Measurements from ENCODE around the gene ZNF490. TPM values are rescaled to one million over a fixed set of nuclear protein-coding genes. Genes with fewer than 3 reads are reported as not detected.
A peak's percentile ranks its signal among the peaks of the same experiment; 100 is the strongest.

The ZNF490 gene
- total and polyA plus RNA-seq, 2 of the 4 experiments (the other 2 are of a cell fraction): 1.7 to 9.0 TPM

DNA sequence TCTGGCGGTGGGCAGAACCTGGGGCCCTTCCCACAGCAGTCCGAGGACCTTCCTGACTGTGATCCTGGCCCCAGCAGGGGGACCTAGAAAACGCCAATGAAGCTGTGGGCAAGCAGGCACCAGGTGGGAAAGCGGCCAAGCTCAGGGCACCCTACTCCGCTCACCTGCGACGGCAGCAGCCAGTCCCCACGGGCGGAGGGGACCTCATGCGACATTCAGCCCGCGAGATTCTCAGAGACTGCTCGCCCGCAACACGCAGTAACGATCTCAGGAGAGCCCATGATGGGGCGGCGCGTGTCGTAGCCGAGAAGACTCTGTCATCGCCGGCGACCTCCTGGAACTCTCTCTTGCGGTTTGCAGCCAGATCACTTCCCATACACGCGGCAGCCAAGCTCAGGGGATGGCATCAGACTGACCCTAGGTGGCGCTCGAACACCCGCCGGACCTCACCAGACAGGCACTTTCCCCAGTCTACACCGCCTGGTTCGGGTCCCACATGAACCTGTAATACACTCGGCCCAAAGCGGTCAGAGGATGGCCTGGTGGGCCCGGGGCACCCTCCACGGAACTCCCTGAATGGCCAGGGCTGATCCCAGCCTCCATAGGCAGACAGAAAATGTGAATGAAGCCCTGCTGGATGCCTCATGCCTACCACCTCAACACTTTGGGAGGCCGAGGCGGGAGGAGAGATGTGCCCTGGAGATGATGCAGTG is 29.4 kb upstream of the ZNF490 start (continued):
- peak; percentile 37; the same call in 1 of the 2 replicates for TF ChIP-seq MXI1 (IDR thresholded peaks at IDR 0.05; ENCODE audit: borderline replicate concordance, low read depth, low read length)
- TF ChIP-seq RAD21 (IDR thresholded peaks at IDR 0.05; ENCODE audit: low read length): peak; percentile 48

DNA sequence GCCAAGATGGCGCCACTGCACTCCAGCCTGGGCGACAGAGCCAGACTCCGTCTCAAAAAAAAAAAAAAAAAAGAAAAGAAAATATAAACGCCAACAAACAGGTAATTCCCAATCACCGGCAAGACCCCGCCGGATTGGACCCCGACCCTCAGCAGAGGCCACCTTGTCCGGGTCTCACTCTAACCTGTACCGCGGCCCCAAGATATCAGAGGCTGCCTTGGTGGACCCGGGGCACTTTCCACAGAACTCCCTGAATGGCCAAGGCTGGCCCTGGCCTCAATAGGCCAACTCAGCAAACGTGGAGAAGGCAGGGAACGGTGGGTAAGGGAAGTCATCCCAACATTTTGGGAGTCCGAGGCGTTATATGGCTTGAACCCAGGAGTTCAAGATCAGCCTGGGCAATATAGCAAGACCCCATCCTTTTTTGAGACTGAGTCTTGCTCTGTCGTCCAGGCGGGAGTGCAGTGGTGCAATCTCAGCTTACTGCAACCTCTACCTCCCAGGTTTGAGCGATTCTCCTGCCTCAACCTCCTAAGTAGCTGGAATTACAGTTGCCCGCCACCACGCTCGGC is 28.1 kb upstream of the ZNF490 start:
- no peak overlapping the region for H3K4me3 ChIP-seq (ENCODE audit: insufficient read depth, low read depth, low read length)
- DNase-seq (no peak), ATAC-seq (ENCODE audit: low read depth) (no peak)
- no peak overlapping the region for H4K8ac ChIP-seq (ENCODE audit: low read depth in 2 of 2, low read length in 2 of 2)
- no peaks in the 10 kb centered on the region for H3K36me3 ChIP-seq (ENCODE audit: control insufficient read depth, insufficient read depth, low read length)
- no peak overlapping the region for H3K4me2 ChIP-seq (ENCODE audit: low read depth, low read length)
- no peak overlapping the region for H3K56ac ChIP-seq (ENCODE audit: extremely low read depth, insufficient read depth, low read length)
- no TSS peak for BruUV-seq (replicated peaks)
- POLR2A ChIA-PET (ENCODE audit: unreplicated experiment): no interaction called here
- H3K27ac ChIP-seq (ENCODE audit: insufficient read depth, low read length): no peak overlapping the region
- H3K14ac ChIP-seq (replicated peaks; ENCODE audit: low read depth, low read length): no peak overlapping the region
- no peak overlapping the region for H2AK5ac ChIP-seq (ENCODE audit: low read depth, low read length)
- H4K91ac ChIP-seq (ENCODE audit: insufficient read depth, low read depth, low read length): no peak overlapping the region
- no peak overlapping the region for H2AK9ac ChIP-seq (replicated peaks; ENCODE audit: low read depth, low read length, poor library complexity)
- peaks cover 3% of the 10 kb centered on the region for H3K4me1 ChIP-seq (ENCODE audit: control insufficient read depth, insufficient read depth, low read length)
- H2BK15ac ChIP-seq (ENCODE audit: low read depth, low read length): no peak overlapping the region
- 100% methylated on average over 8 of the region's 22 CpGs; no CpG with 5 or more reads in 1 of the 2 experiments for WGBS, 2 experiments (ENCODE audit: extremely low coverage in 2 of 2, insufficient read length in 1 of 2)
- no peak overlapping the region for H2BK120ac ChIP-seq (ENCODE audit: low read depth, low read length)
- H3K9ac ChIP-seq (ENCODE audit: low read depth, low read length): no peak overlapping the region
- H3K9me1 ChIP-seq (ENCODE audit: insufficient read depth, low read length): no peaks in the 10 kb centered on the region
- intact Hi-C loops (cut with micrococcal nuclease): no loop called here
- no peak overlapping the region for H3K18ac ChIP-seq (ENCODE audit: low read depth, low read length)
- H3K4ac ChIP-seq (ENCODE audit: low read depth, low read length): no peak overlapping the region
- H4K5ac ChIP-seq (ENCODE audit: low read depth, low read length): no peak overlapping the region
- H3K79me1 ChIP-seq (ENCODE audit: low read depth in 1 of 2, low read length in 2 of 2): no peaks in the 10 kb centered on the region
- H3K27me3 ChIP-seq (ENCODE audit: control insufficient read depth, insufficient read depth, low read length): no peaks in the 10 kb centered on the region
- CTCF ChIA-PET: no interaction called here
- H2BK20ac ChIP-seq (ENCODE audit: low read depth, low read length): no peak overlapping the region
- no peak overlapping the region for H2BK5ac ChIP-seq (ENCODE audit: low read depth, low read length, poor library complexity, severe bottlenecking)
- in situ Hi-C loops (cut with MboI; ENCODE audit: low sequenced_read_pairs): no loop called here
- dilution Hi-C loops (cut with HindIII; ENCODE audit: low sequenced_read_pairs, unreplicated experiment): no loop called here
- H3K23ac ChIP-seq (ENCODE audit: low read depth, low read length): no peak overlapping the region
- H3K9me3 ChIP-seq (ENCODE audit: control insufficient read depth, insufficient read depth, low read length): no peaks in the 10 kb centered on the region
- H2AFZ ChIP-seq (replicated peaks; ENCODE audit: low read length, poor library complexity): no peak overlapping the region
- no peaks in the 10 kb centered on the region for H4K20me1 ChIP-seq (ENCODE audit: insufficient read depth, low read length)
- no peak for TF ChIP-seq RAD21 (IDR thresholded peaks at IDR 0.05; ENCODE audit: low read length)
- TF ChIP-seq SMC3 (IDR thresholded peaks at IDR 0.05; ENCODE audit: low read depth, low read length): no peak
- TF ChIP-seq RFX5 (IDR thresholded peaks at IDR 0.05; ENCODE audit: low read depth, low read length): no peak
- no peak for TF ChIP-seq RCOR1 (IDR thresholded peaks at IDR 0.05; ENCODE audit: insufficient replicate concordance, low read length)
- no peak for TF ChIP-seq NFE2L2 (IDR thresholded peaks at IDR 0.05; ENCODE audit: low read depth, low read length)
- no peak for TF ChIP-seq POLR2A (IDR thresholded peaks at IDR 0.05; ENCODE audit: low read depth, low read length)
- TF ChIP-seq, protein P1, sequence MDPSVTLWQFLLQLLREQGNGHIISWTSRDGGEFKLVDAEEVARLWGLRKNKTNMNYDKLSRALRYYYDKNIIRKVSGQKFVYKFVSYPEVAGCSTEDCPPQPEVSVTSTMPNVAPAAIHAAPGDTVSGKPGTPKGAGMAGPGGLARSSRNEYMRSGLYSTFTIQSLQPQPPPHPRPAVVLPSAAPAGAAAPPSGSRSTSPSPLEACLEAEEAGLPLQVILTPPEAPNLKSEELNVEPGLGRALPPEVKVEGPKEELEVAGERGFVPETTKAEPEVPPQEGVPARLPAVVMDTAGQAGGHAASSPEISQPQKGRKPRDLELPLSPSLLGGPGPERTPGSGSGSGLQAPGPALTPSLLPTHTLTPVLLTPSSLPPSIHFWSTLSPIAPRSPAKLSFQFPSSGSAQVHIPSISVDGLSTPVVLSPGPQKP (IDR thresholded peaks at IDR 0.05; ENCODE audit: borderline replicate concordance, low read depth, low read length): no peak
- TF ChIP-seq FOS (IDR thresholded peaks at IDR 0.05; ENCODE audit: low read depth, low read length): no peak
- no peak for TF ChIP-seq MAFK (IDR thresholded peaks at IDR 0.05; ENCODE audit: low read depth, low read length)
- TF ChIP-seq, protein P2, sequence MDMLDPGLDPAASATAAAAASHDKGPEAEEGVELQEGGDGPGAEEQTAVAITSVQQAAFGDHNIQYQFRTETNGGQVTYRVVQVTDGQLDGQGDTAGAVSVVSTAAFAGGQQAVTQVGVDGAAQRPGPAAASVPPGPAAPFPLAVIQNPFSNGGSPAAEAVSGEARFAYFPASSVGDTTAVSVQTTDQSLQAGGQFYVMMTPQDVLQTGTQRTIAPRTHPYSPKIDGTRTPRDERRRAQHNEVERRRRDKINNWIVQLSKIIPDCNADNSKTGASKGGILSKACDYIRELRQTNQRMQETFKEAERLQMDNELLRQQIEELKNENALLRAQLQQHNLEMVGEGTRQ (IDR thresholded peaks at IDR 0.05; ENCODE audit: low read depth, low read length): no peak
- TF ChIP-seq, protein P3, sequence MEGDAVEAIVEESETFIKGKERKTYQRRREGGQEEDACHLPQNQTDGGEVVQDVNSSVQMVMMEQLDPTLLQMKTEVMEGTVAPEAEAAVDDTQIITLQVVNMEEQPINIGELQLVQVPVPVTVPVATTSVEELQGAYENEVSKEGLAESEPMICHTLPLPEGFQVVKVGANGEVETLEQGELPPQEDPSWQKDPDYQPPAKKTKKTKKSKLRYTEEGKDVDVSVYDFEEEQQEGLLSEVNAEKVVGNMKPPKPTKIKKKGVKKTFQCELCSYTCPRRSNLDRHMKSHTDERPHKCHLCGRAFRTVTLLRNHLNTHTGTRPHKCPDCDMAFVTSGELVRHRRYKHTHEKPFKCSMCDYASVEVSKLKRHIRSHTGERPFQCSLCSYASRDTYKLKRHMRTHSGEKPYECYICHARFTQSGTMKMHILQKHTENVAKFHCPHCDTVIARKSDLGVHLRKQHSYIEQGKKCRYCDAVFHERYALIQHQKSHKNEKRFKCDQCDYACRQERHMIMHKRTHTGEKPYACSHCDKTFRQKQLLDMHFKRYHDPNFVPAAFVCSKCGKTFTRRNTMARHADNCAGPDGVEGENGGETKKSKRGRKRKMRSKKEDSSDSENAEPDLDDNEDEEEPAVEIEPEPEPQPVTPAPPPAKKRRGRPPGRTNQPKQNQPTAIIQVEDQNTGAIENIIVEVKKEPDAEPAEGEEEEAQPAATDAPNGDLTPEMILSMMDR (conservative IDR thresholded peaks at IDR 0.05; ENCODE audit: low read depth, low read length): no peak
- TF ChIP-seq CHD1 (IDR thresholded peaks at IDR 0.05; ENCODE audit: low read depth, low read length): no peak
